Measurements from ENCODE around the gene CLASP1. TPM values are rescaled to one million over a fixed set of nuclear protein-coding genes. Genes with fewer than 3 reads are reported as not detected.

The CLASP1 gene
- polyA plus RNA-seq, 1 donor (not counting 4 experiments of a cell fraction or from before 2014, with no cell fraction given): 16.7 TPM

DNA sequence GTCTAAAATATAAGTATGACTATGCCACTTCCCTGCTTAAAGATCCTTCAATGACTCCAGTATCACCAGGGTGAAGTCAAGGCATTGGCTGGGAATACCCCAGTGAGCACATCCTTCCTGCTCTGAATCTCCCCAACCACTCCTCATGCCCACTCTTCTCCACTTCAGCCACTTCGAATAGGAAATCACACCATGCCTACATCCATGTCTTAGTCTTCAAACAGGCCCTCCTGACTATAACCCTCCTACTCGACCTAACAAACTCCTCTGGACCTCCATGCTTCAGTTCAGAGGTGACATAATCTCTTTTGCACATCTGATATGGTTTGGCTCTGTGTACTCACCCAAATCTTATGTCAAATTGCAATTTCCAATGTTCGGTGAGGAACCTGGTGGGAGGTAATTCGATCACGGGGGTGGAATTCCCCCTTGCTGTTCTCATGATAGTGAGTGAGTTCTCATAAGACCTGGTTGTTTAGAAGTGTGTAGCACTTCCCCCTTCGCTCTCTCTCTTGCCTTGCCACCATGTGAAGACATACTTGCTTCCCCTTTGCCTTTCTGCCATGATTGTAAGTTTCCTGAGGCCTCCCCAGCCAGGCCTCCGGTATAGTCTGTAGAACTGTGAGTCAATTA is 276.4 kb downstream of the CLASP1 start:
- dilution Hi-C loops (cut with MboI; ENCODE audit: extremely low pct_ligation_motif_present, low sequenced_read_pairs): no loop called here
- H3K4me1 ChIP-seq (ENCODE audit: control insufficient read depth, extremely low read depth, insufficient read depth, low read length): no peaks in the 10 kb centered on the region
- FAIRE-seq: no peak
- H3K27ac ChIP-seq (ENCODE audit: control insufficient read depth, insufficient read depth, low read length): no peak overlapping the region
- no peaks in the 10 kb centered on the region for H4K20me1 ChIP-seq (ENCODE audit: control insufficient read depth, extremely low read depth, insufficient read depth, low read length)
- no peaks in the 10 kb centered on the region for H3K9me3 ChIP-seq (ENCODE audit: control insufficient read depth, low read depth, low read length)
- no peak for DNase-seq (ENCODE audit: low read depth, low spot score)
- no peak overlapping the region for H3K4me3 ChIP-seq (ENCODE audit: control insufficient read depth in 2 of 3, extremely low read depth in 1 of 3, insufficient read depth in 2 of 3, low read depth in 1 of 3, low read length in 3 of 3)
- TF ChIP-seq EZH2 (IDR thresholded peaks at IDR 0.05; ENCODE audit: low read length) (no peak), CTCF (optimal IDR thresholded peaks at IDR 0.05 in 1 of 3, IDR thresholded peaks at IDR 0.05 in 1 of 3, conservative IDR thresholded peaks at IDR 0.05 in 1 of 3; ENCODE audit: extremely low read depth in 1 of 3, insufficient read depth in 2 of 3, low read length in 3 of 3) (no peak)
- H3K4me2 ChIP-seq (ENCODE audit: control insufficient read depth, extremely low read depth, insufficient read depth, low read depth, low read length): no peak overlapping the region
- no peak overlapping the region for H3K9ac ChIP-seq (ENCODE audit: control insufficient read depth, extremely low read depth, insufficient read depth, low read length)
- H3K36me3 ChIP-seq (ENCODE audit: control insufficient read depth in 2 of 2, extremely low read depth in 1 of 2, insufficient read depth in 2 of 2, low read length in 2 of 2): peaks cover 11 to 27% of the 10 kb centered on the region in 2 experiments
- no peaks in the 10 kb centered on the region for H3K79me2 ChIP-seq (ENCODE audit: control insufficient read depth, insufficient read depth, low read length)
- no peaks in the 10 kb centered on the region for H3K27me3 ChIP-seq (ENCODE audit: control insufficient read depth, extremely low read depth, insufficient read depth, low read length)
- no peaks in the 10 kb centered on the region for H3K9me1 ChIP-seq (ENCODE audit: control insufficient read depth, extremely low read depth, insufficient read depth, low read length)
- no peak overlapping the region for H2AFZ ChIP-seq (ENCODE audit: control insufficient read depth, low read length)

GRCh38 chr2:121372082-121372481 is 277.2 kb downstream of the CLASP1 start:
- no peak overlapping the region for H3K4me2 ChIP-seq (ENCODE audit: control insufficient read depth, extremely low read depth, insufficient read depth, low read depth, low read length)
- no peak overlapping the region for H3K4me3 ChIP-seq (ENCODE audit: control insufficient read depth in 2 of 3, extremely low read depth in 1 of 3, insufficient read depth in 2 of 3, low read depth in 1 of 3, low read length in 3 of 3)
- H3K27ac ChIP-seq (ENCODE audit: control insufficient read depth, insufficient read depth, low read length): no peak overlapping the region
- DNase-seq (ENCODE audit: low read depth, low spot score) (no peak), FAIRE-seq (no peak)
- H3K9me1 ChIP-seq (ENCODE audit: control insufficient read depth, extremely low read depth, insufficient read depth, low read length): no peaks in the 10 kb centered on the region
- H3K9me3 ChIP-seq (ENCODE audit: control insufficient read depth, low read depth, low read length): no peaks in the 10 kb centered on the region
- TF ChIP-seq EZH2 (IDR thresholded peaks at IDR 0.05; ENCODE audit: low read length) (no peak), CTCF (optimal IDR thresholded peaks at IDR 0.05 in 1 of 3, IDR thresholded peaks at IDR 0.05 in 1 of 3, conservative IDR thresholded peaks at IDR 0.05 in 1 of 3; ENCODE audit: extremely low read depth in 1 of 3, insufficient read depth in 2 of 3, low read length in 3 of 3) (no peak)
- no peak overlapping the region for H3K9ac ChIP-seq (ENCODE audit: control insufficient read depth, extremely low read depth, insufficient read depth, low read length)
- H3K4me1 ChIP-seq (ENCODE audit: control insufficient read depth, extremely low read depth, insufficient read depth, low read length): no peaks in the 10 kb centered on the region
- dilution Hi-C loops (cut with MboI; ENCODE audit: extremely low pct_ligation_motif_present, low sequenced_read_pairs): no loop called here
- peaks cover 15 to 26% of the 10 kb centered on the region in 2 experiments for H3K36me3 ChIP-seq (ENCODE audit: control insufficient read depth in 2 of 2, extremely low read depth in 1 of 2, insufficient read depth in 2 of 2, low read length in 2 of 2)
- no peak overlapping the region for H2AFZ ChIP-seq (ENCODE audit: control insufficient read depth, low read length)
- no peaks in the 10 kb centered on the region for H3K79me2 ChIP-seq (ENCODE audit: control insufficient read depth, insufficient read depth, low read length)
- no peaks in the 10 kb centered on the region for H3K27me3 ChIP-seq (ENCODE audit: control insufficient read depth, extremely low read depth, insufficient read depth, low read length)
- no peaks in the 10 kb centered on the region for H4K20me1 ChIP-seq (ENCODE audit: control insufficient read depth, extremely low read depth, insufficient read depth, low read length)

All from keratinocyte (primary cell).